Duodenal mucosa (tissue), 2 donors: Measurements from ENCODE around the gene OSBPL3.

Experiments
- H3K27ac ChIP-seq: one replicate; pipeline ENCODE4 v1.7.0; 2013; ENCODE audit warnings: low read depth, low read length
- H3K27me3 ChIP-seq, 2 donors: one replicate each; pipeline ENCODE4 v1.7.0; 2013; ENCODE audit warnings: low read length in 2 of 2, control low read depth in 1 of 2; ENCODE audit not compliant: insufficient read depth in 2 of 2, control insufficient read depth in 1 of 2
- H3K36me3 ChIP-seq, 2 donors: one replicate each; pipeline ENCODE4 v1.7.0; 2013; ENCODE audit warnings: low read length in 2 of 2, control low read depth in 1 of 2; ENCODE audit not compliant: insufficient read depth in 2 of 2, control insufficient read depth in 1 of 2
- H3K4me1 ChIP-seq, 2 donors: one replicate each; pipeline ENCODE4 v1.7.0; 2013; ENCODE audit warnings: low read length in 2 of 2, control low read depth in 1 of 2; ENCODE audit not compliant: insufficient read depth in 2 of 2, control insufficient read depth in 1 of 2
- H3K4me3 ChIP-seq, 2 donors: one replicate each; pipeline ENCODE4 v1.7.0; 2013; ENCODE audit warnings: low read length in 2 of 2, low read depth in 1 of 2
- H3K9ac ChIP-seq, 2 donors: one replicate each; pipeline ENCODE4 v1.7.0; 2013; ENCODE audit warnings: low read length in 2 of 2, low read depth in 1 of 2
- H3K9me3 ChIP-seq, 2 donors: one replicate each; pipeline ENCODE4 v1.7.0; 2013; ENCODE audit warnings: low read length in 2 of 2, control low read depth in 1 of 2; ENCODE audit not compliant: control insufficient read depth in 1 of 2

The OSBPL3 gene

GRCh38 chr7:24981171-24981951 lies 1.4 kb upstream of the OSBPL3 start:
- Histone ChIP-seq H3K4me1 (peaks cover 7 to 27% of the 10 kb centered on the region in 2 donors), H3K27me3 (no peaks in the 10 kb centered on the region), H3K9me3 (no peaks in the 10 kb centered on the region), H3K27ac (peak overlapping the region; percentile 58), H3K9ac (peak overlapping the region; percentile 48 to 96), H3K4me3 (peak overlapping the region; percentile 84 to 94), H3K36me3 (no peaks in the 10 kb centered on the region)

- peak overlapping the region; percentile 84 to 94 for H3K4me3 ChIP-seq
- peaks cover 7 to 27% of the 10 kb centered on the region in 2 donors for H3K4me1 ChIP-seq
- peak overlapping the region; percentile 62 for H3K27ac ChIP-seq
- no peaks in the 10 kb centered on the region for H3K36me3 ChIP-seq
- H3K9me3 ChIP-seq = no peaks in the 10 kb centered on the region
- H3K27me3 ChIP-seq = no peaks in the 10 kb centered on the region
- H3K9ac ChIP-seq = peak overlapping the region; percentile 80 to 96
These were observed 674 bp upstream of the OSBPL3 start for GRCh38 chr7:24980534-24981170.

- peaks cover 7 to 27% of the 10 kb centered on the region in 2 donors for H3K4me1 ChIP-seq
- peak overlapping the region; percentile 68 to 78 for H3K4me3 ChIP-seq
- no peaks in the 10 kb centered on the region for H3K9me3 ChIP-seq
- H3K27me3 ChIP-seq = no peaks in the 10 kb centered on the region
- peak overlapping the region; percentile 43 for H3K27ac ChIP-seq
- H3K36me3 ChIP-seq = no peaks in the 10 kb centered on the region
- H3K9ac ChIP-seq = peak overlapping the region; percentile 59 to 82
These were observed 512 bp downstream of the OSBPL3 start for GRCh38 chr7:24979470-24979862.

GRCh38 chr7:24978843-24979469 lies 1.0 kb downstream of the OSBPL3 start:
- Histone ChIP-seq H3K9ac (peak overlapping the region; percentile 59 to 82), H3K9me3 (no peaks in the 10 kb centered on the region), H3K27ac (peak overlapping the region; percentile 43), H3K4me1 (peaks cover 7 to 27% of the 10 kb centered on the region in 2 donors), H3K36me3 (no peaks in the 10 kb centered on the region), H3K27me3 (no peaks in the 10 kb centered on the region), H3K4me3 (peak overlapping the region; percentile 68 to 78)

GRCh38 chr7:24975644-24976260 lies 4.2 kb downstream of the OSBPL3 start:
- H3K9ac ChIP-seq = no peak overlapping the region
- H3K4me1 ChIP-seq = peaks cover 10 to 20% of the 10 kb centered on the region in 2 donors
- H3K27me3 ChIP-seq = no peaks in the 10 kb centered on the region
- H3K4me3 ChIP-seq = no peak overlapping the region
- no peak overlapping the region for H3K27ac ChIP-seq
- H3K36me3 ChIP-seq = no peaks in the 10 kb centered on the region
- H3K9me3 ChIP-seq = no peaks in the 10 kb centered on the region

GRCh38 chr7:24975172-24975571 lies 4.8 kb downstream of the OSBPL3 start:
- peaks cover 10 to 16% of the 10 kb centered on the region in 2 donors for H3K4me1 ChIP-seq
- no peaks in the 10 kb centered on the region for H3K27me3 ChIP-seq
- no peak overlapping the region for H3K9ac ChIP-seq
- H3K9me3 ChIP-seq = no peaks in the 10 kb centered on the region
- no peak overlapping the region for H3K27ac ChIP-seq
- no peaks in the 10 kb centered on the region for H3K36me3 ChIP-seq
- no peak overlapping the region for H3K4me3 ChIP-seq

GRCh38 chr7:24974026-24974832 lies 5.7 kb downstream of the OSBPL3 start:
- Histone ChIP-seq H3K9me3 (no peaks in the 10 kb centered on the region), H3K9ac (no peak overlapping the region), H3K27me3 (no peaks in the 10 kb centered on the region), H3K27ac (no peak overlapping the region), H3K4me3 (no peak overlapping the region), H3K4me1 (peaks cover 10 to 15% of the 10 kb centered on the region in 2 donors), H3K36me3 (no peaks in the 10 kb centered on the region)

- Histone ChIP-seq H3K27ac (no peak overlapping the region), H3K27me3 (no peaks in the 10 kb centered on the region), H3K4me3 (no peak overlapping the region), H3K4me1 (peaks cover 3 to 4% of the 10 kb centered on the region in 2 donors), H3K9ac (no peak overlapping the region), H3K9me3 (no peaks in the 10 kb centered on the region), H3K36me3 (no peaks in the 10 kb centered on the region)
These were observed 7.0 kb downstream of the OSBPL3 start for GRCh38 chr7:24972991-24973390.

- no peak overlapping the region for H3K9ac ChIP-seq
- H3K4me3 ChIP-seq = no peak overlapping the region
- no peak overlapping the region for H3K27ac ChIP-seq
- peaks cover 6 to 8% of the 10 kb centered on the region in 2 donors for H3K4me1 ChIP-seq
- no peaks in the 10 kb centered on the region for H3K27me3 ChIP-seq
- H3K36me3 ChIP-seq = no peaks in the 10 kb centered on the region
- H3K9me3 ChIP-seq = no peaks in the 10 kb centered on the region
These were observed 7.9 kb downstream of the OSBPL3 start for GRCh38 chr7:24972166-24972477.
